ENCODE data around the gene SDF2.

DNA sequence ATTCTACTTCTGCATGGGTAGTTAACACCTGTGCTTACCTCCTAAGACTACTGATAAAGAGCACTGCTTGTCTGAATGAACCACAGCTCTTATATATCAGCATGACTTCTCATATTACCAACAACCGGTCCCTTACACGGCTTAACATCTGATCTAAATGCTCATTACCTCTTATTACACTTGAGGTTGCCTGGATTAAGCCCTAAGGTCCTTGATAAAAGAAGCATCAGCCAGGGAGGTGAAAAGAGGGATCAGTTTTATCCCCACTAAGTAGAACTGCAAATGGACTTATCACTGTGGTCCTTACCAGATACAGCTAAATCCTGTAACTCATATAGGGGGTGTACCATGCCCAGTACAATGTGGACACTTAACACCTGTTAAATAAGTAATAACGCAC, 39.5 kb downstream of the SDF2 start:
- TF ChIP-seq, protein P1, sequence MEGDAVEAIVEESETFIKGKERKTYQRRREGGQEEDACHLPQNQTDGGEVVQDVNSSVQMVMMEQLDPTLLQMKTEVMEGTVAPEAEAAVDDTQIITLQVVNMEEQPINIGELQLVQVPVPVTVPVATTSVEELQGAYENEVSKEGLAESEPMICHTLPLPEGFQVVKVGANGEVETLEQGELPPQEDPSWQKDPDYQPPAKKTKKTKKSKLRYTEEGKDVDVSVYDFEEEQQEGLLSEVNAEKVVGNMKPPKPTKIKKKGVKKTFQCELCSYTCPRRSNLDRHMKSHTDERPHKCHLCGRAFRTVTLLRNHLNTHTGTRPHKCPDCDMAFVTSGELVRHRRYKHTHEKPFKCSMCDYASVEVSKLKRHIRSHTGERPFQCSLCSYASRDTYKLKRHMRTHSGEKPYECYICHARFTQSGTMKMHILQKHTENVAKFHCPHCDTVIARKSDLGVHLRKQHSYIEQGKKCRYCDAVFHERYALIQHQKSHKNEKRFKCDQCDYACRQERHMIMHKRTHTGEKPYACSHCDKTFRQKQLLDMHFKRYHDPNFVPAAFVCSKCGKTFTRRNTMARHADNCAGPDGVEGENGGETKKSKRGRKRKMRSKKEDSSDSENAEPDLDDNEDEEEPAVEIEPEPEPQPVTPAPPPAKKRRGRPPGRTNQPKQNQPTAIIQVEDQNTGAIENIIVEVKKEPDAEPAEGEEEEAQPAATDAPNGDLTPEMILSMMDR (IDR thresholded peaks at IDR 0.05; ENCODE audit: low read length) = no peak
- TF ChIP-seq EZH2 (optimal IDR thresholded peaks at IDR 0.05; ENCODE audit: low read depth, low read length) = no peak
